CD14-positive monocyte (primary cell): ENCODE measurements around the gene ALPK3. TPM values are rescaled to one million over a fixed set of nuclear protein-coding genes. Genes with fewer than 3 reads are reported as not detected.

Source experiments
- DNase-seq, 3 donors: peaks; one replicate each; pipeline ENCODE4 v3.0.0-alpha.2; 2011 to 2022
- H2AFZ ChIP-seq: 2 replicates; pipeline ENCODE4 v1.6.0; 2012; ENCODE audit warnings: mild to moderate bottlenecking, low read depth, low read length, inconsistent platforms; ENCODE audit not compliant: insufficient read depth, poor library complexity, severe bottlenecking
- H3K27ac ChIP-seq, 2 donors: 1 replicate in 1 of 2; 2 replicates in 1 of 2; pipeline ENCODE4 v1.5.1; 2012 to 2013; ENCODE audit warnings: low read length in 2 of 2, control low read depth in 1 of 2, inconsistent platforms in 1 of 2, low read depth in 1 of 2, mild to moderate bottlenecking in 1 of 2
- H3K27me3 ChIP-seq, 2 donors: one replicate each; pipeline versions ENCODE4 v1.6.0 to v1.6.1; 2011 to 2013; ENCODE audit warnings: low read length in 2 of 2; ENCODE audit not compliant: control insufficient read depth in 2 of 2, insufficient read depth in 2 of 2
- H3K36me3 ChIP-seq, 2 donors: replicated peaks in 1 of 2; 1 replicate in 1 of 2; 2 replicates in 1 of 2; pipeline versions ENCODE4 v1.5.1 to v1.6.1; 2012 to 2013; ENCODE audit warnings: low read length in 2 of 2, control low read depth in 1 of 2, inconsistent platforms in 1 of 2, mild to moderate bottlenecking in 1 of 2; ENCODE audit not compliant: insufficient read depth in 2 of 2, control insufficient read depth in 1 of 2
- H3K4me1 ChIP-seq, 2 donors: 1 replicate in 1 of 2; 2 replicates in 1 of 2; pipeline versions ENCODE4 v1.5.1 to v1.6.1; 2012 to 2013; ENCODE audit warnings: low read length in 2 of 2, control low read depth in 1 of 2, inconsistent platforms in 1 of 2, mild to moderate bottlenecking in 1 of 2, moderate library complexity in 1 of 2; ENCODE audit not compliant: insufficient read depth in 2 of 2, control insufficient read depth in 1 of 2
- H3K4me2 ChIP-seq: replicated peaks from 2 replicates; pipeline ENCODE3; 2012; ENCODE audit warnings: low read length, moderate library complexity, mild to moderate bottlenecking; ENCODE audit not compliant: poor library complexity, severe bottlenecking; ENCODE audit errors: extremely low read depth
- H3K4me3 ChIP-seq, 3 experiments: fragments of 200-600 bp in 1 of 3; sonication (generic) in 1 of 3; replicated peaks in 1 of 3; 1 replicate in 2 of 3; 2 replicates in 1 of 3; pipeline ENCODE4 v1.5.1; 2011 to 2013; ENCODE audit warnings: low read length in 3 of 3, mild to moderate bottlenecking in 3 of 3, control low read depth in 2 of 3, low read depth in 2 of 3, inconsistent platforms in 1 of 3, moderate library complexity in 1 of 3
- H3K79me2 ChIP-seq: 2 replicates; pipeline ENCODE4 v1.6.0; 2012; ENCODE audit warnings: mild to moderate bottlenecking, control low read depth, inconsistent platforms, low read length, moderate library complexity; ENCODE audit not compliant: insufficient read depth
- H3K9ac ChIP-seq: 2 replicates; pipeline ENCODE4 v1.6.0; 2017; ENCODE audit warnings: low read length, mild to moderate bottlenecking; ENCODE audit not compliant: insufficient read depth, poor library complexity, severe bottlenecking
- H3K9me3 ChIP-seq, 2 donors: replicated peaks in 1 of 2; 1 replicate in 1 of 2; 2 replicates in 1 of 2; pipeline versions ENCODE4 v1.5.1 to v1.6.1; 2012 to 2013; ENCODE audit warnings: low read length in 2 of 2, control low read depth in 1 of 2; ENCODE audit not compliant: control insufficient read depth in 1 of 2, insufficient read depth in 1 of 2
- H4K20me1 ChIP-seq: 2 replicates; pipeline ENCODE4 v1.6.0; 2012; ENCODE audit warnings: mild to moderate bottlenecking, low read length, control low read depth, moderate library complexity; ENCODE audit not compliant: insufficient read depth
- H3K27ac Mint-ChIP-seq, 7 donors: one replicate each; pipeline ENCODE4 v1.8.0; 2020; ENCODE audit warnings: mild to moderate bottlenecking in 7 of 7, mixed read lengths in 7 of 7, moderate library complexity in 6 of 7, inconsistent platforms in 2 of 7
- H3K27me3 Mint-ChIP-seq, 3 donors: one replicate each; pipeline ENCODE4 v1.8.0; 2021 to 2022; ENCODE audit warnings: low read depth in 3 of 3, mild to moderate bottlenecking in 3 of 3, mixed read lengths in 3 of 3, moderate library complexity in 3 of 3, inconsistent platforms in 1 of 3
- H3K36me3 Mint-ChIP-seq, 2 donors: one replicate each; pipeline ENCODE4 v1.8.0; 2020; ENCODE audit warnings: mixed read lengths in 2 of 2, inconsistent platforms in 1 of 2, mild to moderate bottlenecking in 1 of 2
- H3K4me1 Mint-ChIP-seq: one replicate; pipeline ENCODE4 v1.8.0; 2020; ENCODE audit warnings: mild to moderate bottlenecking, mixed read lengths
- H3K4me3 Mint-ChIP-seq, 2 donors: one replicate each; pipeline ENCODE4 v1.8.0; 2020; ENCODE audit warnings: mild to moderate bottlenecking in 2 of 2, mixed read lengths in 2 of 2, moderate library complexity in 1 of 2
- H3K9me3 Mint-ChIP-seq, 7 donors: one replicate each; pipeline ENCODE4 v1.8.0; 2020 to 2022; ENCODE audit warnings: mixed read lengths in 7 of 7, mild to moderate bottlenecking in 6 of 7, moderate library complexity in 6 of 7, inconsistent platforms in 2 of 7
- CTCF ChIP-seq: fragments of 200-600 bp; IDR thresholded peaks from one replicate; pipeline ENCODE4 v1.8.0; 2022; ENCODE audit warnings: antibody characterized with exemption, mild to moderate bottlenecking
- whole genome bisulfite sequencing: methylation state at CpG from one replicate; pipeline ENCODE4 v1.1.5; 2013; ENCODE audit warnings: missing lambda C conversion rate; ENCODE audit not compliant: insufficient coverage; 5-methylcytosine and 5-hydroxymethylcytosine counted together
- intact Hi-C, 2 donors: fragments of 100-400 bp; cut with micrococcal nuclease; formaldehyde crosslinking; loops; one replicate each; pipeline versions ENCODE4 v1.15.0 to v1.15.1; 2023
- polyA plus RNA-seq, 3 donors: library from polyadenylated mRNA; depleted of rRNA in 1 of 3; unstranded in 2 of 3; stranded (reverse) in 1 of 3; fragments of 300-500 nt in 2 of 3; fragments of >200 nt in 1 of 3; fragmentation: Illumina TruSeq in 2 of 3; gene quantifications; 1 replicate in 2 of 3; 2 replicates in 1 of 3; pipeline ENCODE4 v1.2.3, GENCODE V29; 2012 to 2021

ALPK3 gene
- polyA plus RNA-seq, 3 donors, result 0.02 to 0.12 TPM; not detected in 1

DNA sequence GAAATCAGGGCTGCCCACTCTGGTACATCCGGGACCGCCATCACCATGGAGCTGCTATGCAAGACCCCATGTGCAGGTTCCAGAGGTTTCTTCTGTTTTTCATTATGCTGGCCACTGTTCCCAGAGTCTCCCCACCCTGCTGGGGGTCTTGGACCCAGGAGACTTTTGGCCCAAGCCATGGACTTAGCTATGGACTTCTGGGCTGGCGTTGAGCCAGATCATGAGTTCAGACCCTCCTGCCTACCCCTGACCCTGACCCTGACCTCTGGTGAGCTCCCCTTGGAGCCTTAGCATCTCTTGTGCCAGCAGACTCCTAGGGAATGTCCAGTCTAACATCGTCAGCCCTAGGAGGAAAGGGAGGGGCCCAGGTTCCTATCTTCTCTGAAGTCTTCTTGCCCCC is 92.6 kb downstream of the ALPK3 start:
- H3K4me2 ChIP-seq, result no peak overlapping the region
- no peak overlapping the region for H3K27ac ChIP-seq
- H3K36me3 ChIP-seq, result no peaks in the 10 kb centered on the region
- no peak overlapping the region for H3K4me3 ChIP-seq
- no peak for DNase-seq
- H3K9ac ChIP-seq, result no peak overlapping the region
- no peaks in the 10 kb centered on the region for H3K79me2 ChIP-seq
- intact Hi-C loops, result no loop called here
- H4K20me1 ChIP-seq, result no peaks in the 10 kb centered on the region
- H3K27me3 ChIP-seq, result no peaks in the 10 kb centered on the region
- Mint-ChIP-seq H3K27ac (no peak overlapping the region), H3K36me3 (no peaks in the 10 kb centered on the region), H3K4me3 (no peak overlapping the region), H3K4me1 (peaks cover under 1% of the 10 kb centered on the region), H3K27me3 (peaks cover 1 to 7% (median 2%) of the 10 kb centered on the region in 3 donors), H3K9me3 (peaks cover 0 to 6% (median 2%) of the 10 kb centered on the region in 7 donors)
- no peak overlapping the region for H2AFZ ChIP-seq
- H3K4me1 ChIP-seq, result no peaks in the 10 kb centered on the region
- no peak for TF ChIP-seq CTCF
- H3K9me3 ChIP-seq, result peaks cover 0 to 4% of the 10 kb centered on the region in 2 donors
- 87% methylated on average over 4 of the region's 4 CpGs for WGBS

DNA sequence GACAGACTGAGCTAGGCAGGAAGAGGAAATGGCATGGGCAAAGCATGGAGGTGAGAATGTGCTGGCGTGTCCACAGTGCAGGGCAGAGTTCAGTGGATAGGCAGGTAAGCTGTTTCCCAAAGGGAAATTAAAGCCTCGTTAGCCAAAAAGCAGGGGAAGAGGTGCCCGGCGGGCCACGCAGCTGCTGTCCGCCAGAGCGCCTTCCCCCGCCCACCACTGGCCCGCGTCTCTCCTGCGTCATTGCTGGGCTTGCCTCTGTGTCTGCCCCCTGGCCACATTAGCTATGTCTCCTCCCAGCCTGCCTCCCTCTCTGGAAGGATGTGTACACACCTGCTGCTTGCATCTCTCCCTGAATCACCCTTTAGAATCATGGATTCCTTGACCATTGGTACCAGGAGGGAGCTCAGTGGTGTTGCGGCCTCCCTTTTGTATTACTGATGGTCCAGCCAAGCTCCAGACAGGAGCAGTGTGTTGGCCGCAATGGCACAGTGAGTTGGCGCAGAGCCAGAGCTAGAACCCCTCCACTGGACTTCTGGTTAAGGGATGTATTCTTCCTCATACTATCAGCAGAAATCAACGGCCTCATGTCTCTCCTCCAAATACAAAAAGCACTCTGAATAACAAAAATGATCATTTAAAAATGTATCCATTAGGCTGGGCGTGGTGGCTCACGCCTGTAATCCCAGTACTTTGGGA is 93.9 kb downstream of the ALPK3 start:
- no peak for TF ChIP-seq CTCF
- Mint-ChIP-seq H3K36me3 (no peaks in the 10 kb centered on the region), H3K4me1 (peaks cover 7% of the 10 kb centered on the region), H3K4me3 (no peak overlapping the region), H3K27me3 (peaks cover 1 to 7% (median 2%) of the 10 kb centered on the region in 3 donors), H3K27ac (no peak overlapping the region), H3K9me3 (peaks cover 0 to 6% (median 2%) of the 10 kb centered on the region in 7 donors)
- Histone ChIP-seq H3K36me3 (no peaks in the 10 kb centered on the region), H3K27me3 (no peaks in the 10 kb centered on the region), H3K9me3 (peaks cover 0 to 4% of the 10 kb centered on the region in 2 donors), H2AFZ (no peak overlapping the region), H3K4me3 (no peak overlapping the region), H4K20me1 (no peaks in the 10 kb centered on the region), H3K27ac (no peak overlapping the region), H3K79me2 (no peaks in the 10 kb centered on the region), H3K4me2 (no peak overlapping the region), H3K4me1 (no peaks in the 10 kb centered on the region), H3K9ac (no peak overlapping the region)
- no peak for DNase-seq
- WGBS, result 96% methylated on average over 11 of the region's 17 CpGs
- intact Hi-C loops, result no loop called here
